Transverse colon (tissue), 4 donors: Measurements from ENCODE around the gene CD33.

Experiments used
- POLR2A ChIP-seq: fragments of 450-650 bp; IDR thresholded peaks from one replicate; pipeline ENCODE4 v1.6.1; 2016; ENCODE audit warnings: antibody characterized with exemption, mild to moderate bottlenecking, moderate library complexity
- POLR2AphosphoS5 ChIP-seq, 3 donors: sonication (generic); formaldehyde crosslinking; IDR thresholded peaks; one replicate each; pipeline ENCODE4 v1.6.1; 2016; ENCODE audit warnings: antibody characterized with exemption in 3 of 3
- TF ChIP-seq, protein P1 (sequence below), 5 experiments: fragments of 200-600 bp in 3 of 5; fragments of 450-650 bp in 2 of 5; sonication (generic) in 3 of 5; IDR thresholded peaks; 1 replicate in 2 of 5; 2 replicates in 3 of 5; pipeline ENCODE4 v1.5.1; 2016 to 2017; ENCODE audit warnings: antibody characterized with exemption in 5 of 5, inconsistent platforms in 3 of 5, mild to moderate bottlenecking in 2 of 5, moderate library complexity in 1 of 5

- TF ChIP-seq POLR2A, result no peak
- TF ChIP-seq, protein P1, sequence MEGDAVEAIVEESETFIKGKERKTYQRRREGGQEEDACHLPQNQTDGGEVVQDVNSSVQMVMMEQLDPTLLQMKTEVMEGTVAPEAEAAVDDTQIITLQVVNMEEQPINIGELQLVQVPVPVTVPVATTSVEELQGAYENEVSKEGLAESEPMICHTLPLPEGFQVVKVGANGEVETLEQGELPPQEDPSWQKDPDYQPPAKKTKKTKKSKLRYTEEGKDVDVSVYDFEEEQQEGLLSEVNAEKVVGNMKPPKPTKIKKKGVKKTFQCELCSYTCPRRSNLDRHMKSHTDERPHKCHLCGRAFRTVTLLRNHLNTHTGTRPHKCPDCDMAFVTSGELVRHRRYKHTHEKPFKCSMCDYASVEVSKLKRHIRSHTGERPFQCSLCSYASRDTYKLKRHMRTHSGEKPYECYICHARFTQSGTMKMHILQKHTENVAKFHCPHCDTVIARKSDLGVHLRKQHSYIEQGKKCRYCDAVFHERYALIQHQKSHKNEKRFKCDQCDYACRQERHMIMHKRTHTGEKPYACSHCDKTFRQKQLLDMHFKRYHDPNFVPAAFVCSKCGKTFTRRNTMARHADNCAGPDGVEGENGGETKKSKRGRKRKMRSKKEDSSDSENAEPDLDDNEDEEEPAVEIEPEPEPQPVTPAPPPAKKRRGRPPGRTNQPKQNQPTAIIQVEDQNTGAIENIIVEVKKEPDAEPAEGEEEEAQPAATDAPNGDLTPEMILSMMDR (IDR thresholded peaks at IDR 0.05), result no peak
- no peak for TF ChIP-seq POLR2AphosphoS5 (IDR thresholded peaks at IDR 0.05)
Observed at GRCh38 chr19:51285682-51286081, 60.8 kb downstream of the CD33 start.
